Lower lobe of right lung (tissue), 2 donors: ENCODE data around the gene EDIL3. TPM values are rescaled to one million over a fixed set of nuclear protein-coding genes. Genes with fewer than 3 reads are reported as not detected.
A peak's percentile ranks its signal among the peaks of the same experiment; 100 is the strongest.

Source experiments
- ATAC-seq, 2 donors: fragments of 200-7000 bp; cut with Tn5 transposase; one replicate each; pipeline ENCODE4 v1.9.1; 2020 to 2022; ENCODE audit warnings: mild to moderate bottlenecking in 2 of 2, moderate library complexity in 2 of 2
- DNase-seq: peaks from one replicate; pipeline ENCODE4 v3.0.0-alpha.2; 2020
- H3K27ac ChIP-seq: fragments of 200-600 bp; one replicate; pipeline ENCODE4 v1.8.0; 2022
- H3K27me3 ChIP-seq: fragments of 200-600 bp; one replicate; pipeline ENCODE4 v1.8.0; 2022; ENCODE audit warnings: low read depth
- H3K36me3 ChIP-seq: fragments of 200-600 bp; one replicate; pipeline ENCODE4 v1.8.0; 2022; ENCODE audit warnings: mild to moderate bottlenecking
- H3K4me1 ChIP-seq: fragments of 200-600 bp; one replicate; pipeline ENCODE4 v1.8.0; 2022
- H3K4me3 ChIP-seq: fragments of 200-600 bp; one replicate; pipeline ENCODE4 v1.8.0; 2022; ENCODE audit warnings: mild to moderate bottlenecking
- H3K9me3 ChIP-seq: fragments of 200-600 bp; one replicate; pipeline ENCODE4 v1.8.0; 2022
- CTCF ChIP-seq: fragments of 200-600 bp; IDR thresholded peaks from one replicate; pipeline ENCODE4 v1.8.0; 2022; ENCODE audit warnings: antibody characterized with exemption, mild to moderate bottlenecking
- intact Hi-C: fragments of 100-400 bp; cut with DNase I; formaldehyde crosslinking; loops from one replicate; pipeline ENCODE4 v1.11.0; 2022
- total RNA-seq: library from RNA; stranded (reverse); fragmentation: NEBNext Ultra II Directional; extraction: Animal tissue kit (Norgen Biotek cat#: 25700); gene quantifications from one replicate; pipeline ENCODE4 v1.2.1, GENCODE V29; 2021
- donor health status: DM: no; HTN: yes; CAD: no; lungs with severe emphysema.

EDIL3 gene
- total RNA-seq, 1 donor from 2014 or later: 17.0 TPM

GRCh38 chr5:84397385-84397784 lies 12.7 kb upstream of the EDIL3 start:
- Histone ChIP-seq H3K36me3 (no peaks in the 10 kb centered on the region), H3K4me1 (no peaks in the 10 kb centered on the region), H3K27me3 (no peaks in the 10 kb centered on the region), H3K27ac (no peak overlapping the region), H3K9me3 (no peaks in the 10 kb centered on the region), H3K4me3 (no peak overlapping the region)
- no peak for DNase-seq
- intact Hi-C loops: no loop called here
- no peak for ATAC-seq
- TF ChIP-seq CTCF: no peak

GRCh38 chr5:84393969-84394368 lies 9.3 kb upstream of the EDIL3 start:
- ATAC-seq (no peak), DNase-seq (no peak)
- intact Hi-C loops: no loop called here
- Histone ChIP-seq H3K9me3 (no peaks in the 10 kb centered on the region), H3K27me3 (no peaks in the 10 kb centered on the region), H3K4me3 (no peak overlapping the region), H3K27ac (no peak overlapping the region), H3K4me1 (no peaks in the 10 kb centered on the region), H3K36me3 (no peaks in the 10 kb centered on the region)
- no peak for TF ChIP-seq CTCF

- H3K27me3 ChIP-seq: no peaks in the 10 kb centered on the region
- ATAC-seq (no peak), DNase-seq (no peak)
- H3K4me3 ChIP-seq: no peak overlapping the region
- TF ChIP-seq CTCF: no peak
- H3K36me3 ChIP-seq: no peaks in the 10 kb centered on the region
- no peaks in the 10 kb centered on the region for H3K9me3 ChIP-seq
- H3K27ac ChIP-seq: no peak overlapping the region
- no peaks in the 10 kb centered on the region for H3K4me1 ChIP-seq
- intact Hi-C loops: no loop called here
These were observed 8.2 kb upstream of the EDIL3 start for GRCh38 chr5:84392836-84393235.

GRCh38 chr5:84385705-84386104 lies 1.0 kb upstream of the EDIL3 start:
- H3K27me3 ChIP-seq: peaks cover 28% of the 10 kb centered on the region
- H3K4me3 ChIP-seq: peak overlapping the region; percentile 58
- intact Hi-C loops: no loop called here

GRCh38 chr5:84383816-84384603 lies 670 bp downstream of the EDIL3 start:
- no peak for TF ChIP-seq CTCF
- Histone ChIP-seq H3K27ac (peak overlapping the region; percentile 28), H3K36me3 (no peaks in the 10 kb centered on the region), H3K9me3 (no peaks in the 10 kb centered on the region), H3K4me3 (peak overlapping the region; percentile 58), H3K4me1 (peaks cover 18% of the 10 kb centered on the region), H3K27me3 (peaks cover 28% of the 10 kb centered on the region)
- DNase-seq: peak; percentile 48
- intact Hi-C loops: no loop called here
- ATAC-seq: peak; percentile 56 to 58

More at GRCh38 chr5:84385705-84386104, 1.0 kb upstream of the EDIL3 start:
- Histone ChIP-seq H3K27ac (no peak overlapping the region), H3K4me1 (peaks cover 18% of the 10 kb centered on the region), H3K9me3 (no peaks in the 10 kb centered on the region), H3K36me3 (no peaks in the 10 kb centered on the region)
- no peak for TF ChIP-seq CTCF
- no peak for ATAC-seq
- no peak for DNase-seq
